Mucosa of rectum (tissue), 2 donors: ENCODE results near the gene NSUN4.

Source experiments
- H3K27ac ChIP-seq, 2 donors: one replicate each; pipeline ENCODE4 v1.7.0; 2013; ENCODE audit warnings: inconsistent platforms in 2 of 2, low read depth in 2 of 2, low read length in 2 of 2
- H3K27me3 ChIP-seq, 2 donors: one replicate each; pipeline ENCODE4 v1.7.0; 2013; ENCODE audit warnings: low read length in 2 of 2; ENCODE audit not compliant: control insufficient read depth in 2 of 2, insufficient read depth in 2 of 2
- H3K36me3 ChIP-seq, 2 donors: one replicate each; pipeline ENCODE4 v1.7.0; 2013; ENCODE audit warnings: low read length in 2 of 2; ENCODE audit not compliant: control insufficient read depth in 2 of 2, insufficient read depth in 2 of 2
- H3K4me1 ChIP-seq, 2 donors: one replicate each; pipeline ENCODE4 v1.7.0; 2013; ENCODE audit warnings: low read length in 2 of 2, mild to moderate bottlenecking in 1 of 2; ENCODE audit not compliant: control insufficient read depth in 2 of 2, insufficient read depth in 2 of 2
- H3K4me3 ChIP-seq, 2 donors: one replicate each; pipeline ENCODE4 v1.7.0; 2013; ENCODE audit warnings: low read length in 2 of 2
- H3K9ac ChIP-seq, 2 donors: one replicate each; pipeline ENCODE4 v1.7.0; 2013; ENCODE audit warnings: low read length in 2 of 2, low read depth in 1 of 2, mild to moderate bottlenecking in 1 of 2
- H3K9me3 ChIP-seq, 2 donors: one replicate each; pipeline ENCODE4 v1.7.0; 2013; ENCODE audit warnings: low read length in 2 of 2; ENCODE audit not compliant: control insufficient read depth in 2 of 2
- donor health status: healthy.
- donor health status: Normal muscosa, but diverticular disease.

Gene NSUN4

DNA sequence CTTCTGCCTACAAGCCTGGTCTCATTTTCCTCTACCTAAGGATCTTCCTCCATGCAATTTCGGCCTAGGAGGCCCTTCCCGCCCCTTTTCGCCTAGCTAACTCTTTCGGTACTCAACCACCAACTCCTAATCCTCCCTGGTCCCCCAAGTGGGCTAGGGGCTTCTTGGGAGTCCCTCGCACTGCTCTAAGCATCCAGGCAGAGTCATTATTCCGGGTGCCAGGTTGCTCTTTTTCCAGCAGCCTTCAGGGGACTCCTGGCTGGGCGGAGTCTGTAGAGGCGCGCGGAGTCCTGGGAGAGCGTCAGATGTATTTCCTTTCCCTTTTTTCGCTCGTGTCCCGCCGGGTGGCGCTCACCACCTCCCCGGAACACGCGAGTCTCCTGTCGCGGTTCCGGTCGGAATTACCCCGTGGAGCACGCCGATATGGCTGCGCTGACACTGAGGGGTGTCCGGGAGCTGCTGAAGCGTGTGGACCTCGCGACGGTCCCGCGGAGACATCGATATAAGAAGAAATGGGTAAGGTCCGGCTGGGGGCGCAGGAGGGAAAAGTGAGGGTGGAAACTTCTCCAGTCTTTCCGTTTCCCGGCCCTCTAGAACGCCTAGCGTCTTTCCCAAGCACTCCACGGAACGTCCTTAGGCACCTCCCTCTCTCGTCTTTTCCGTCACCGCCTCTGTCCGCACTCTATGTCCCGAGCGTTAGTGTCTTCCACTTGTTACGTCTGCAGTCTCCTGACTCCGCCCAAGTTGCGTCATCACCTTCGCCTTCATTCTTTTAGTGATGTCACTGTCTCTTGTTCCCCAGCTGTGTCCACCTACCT is at the start of gene NSUN4:
TSS of gene NSUN4 (plus strand) at position 404 of the 818 bp plus-strand sequence. CDS start at position 424, 20 bp downstream.
- H3K9me3 ChIP-seq: no peaks in the 10 kb centered on the region
- peak within 1 kb of the TSS; percentile 94 to 97 for H3K27ac ChIP-seq
- peak within 1 kb of the TSS; percentile 92 to 94 for H3K4me3 ChIP-seq
- H3K36me3 ChIP-seq: peaks cover 13 to 20% of the 10 kb centered on the region in 2 donors
- peaks cover 4 to 9% of the 10 kb centered on the region in 2 donors for H3K4me1 ChIP-seq
- H3K9ac ChIP-seq: peak within 1 kb of the TSS; percentile 83 to 99
- H3K27me3 ChIP-seq: no peaks in the 10 kb centered on the region

DNA sequence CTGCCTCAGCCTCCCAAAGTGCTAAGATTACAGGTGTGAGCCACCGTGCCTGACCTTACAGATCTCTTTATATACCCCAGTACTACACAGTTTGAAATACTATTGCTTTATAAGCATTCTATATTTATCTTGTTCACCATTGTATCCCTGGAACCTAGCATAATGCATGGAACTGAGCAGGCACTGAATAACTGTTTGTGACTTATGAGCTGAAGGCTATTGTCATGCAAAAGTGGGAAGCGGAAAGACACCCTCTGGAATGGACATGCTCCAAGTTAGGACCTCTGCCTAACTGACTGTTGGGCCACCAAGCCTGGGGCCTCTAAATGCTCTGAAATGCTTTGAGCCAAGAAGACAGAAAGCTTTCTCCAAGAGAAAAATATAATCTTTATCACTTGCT is 45.3 kb upstream of the NSUN4 start:
- H3K9ac ChIP-seq: no peak overlapping the region

DNA sequence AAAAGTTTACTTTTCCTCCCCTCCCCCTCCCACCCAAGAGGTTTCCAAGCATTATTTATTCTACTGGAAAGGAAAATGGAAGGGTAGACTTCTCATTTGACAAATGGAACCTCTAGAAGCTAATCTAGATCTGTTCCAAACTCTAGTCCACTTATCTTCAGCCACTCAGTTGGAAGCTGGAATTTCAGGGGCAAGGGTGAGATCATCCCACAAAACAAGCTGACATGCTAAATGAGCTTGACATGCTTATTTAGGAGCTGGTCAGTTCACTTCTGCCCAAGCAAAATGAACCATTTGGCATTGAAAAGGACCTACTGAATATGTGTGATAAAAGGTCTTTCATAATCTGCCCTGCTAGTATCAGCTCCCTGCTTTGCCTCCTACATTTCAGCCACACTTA is 42.2 kb upstream of the NSUN4 start:
- no peak overlapping the region for H3K4me3 ChIP-seq
- no peaks in the 10 kb centered on the region for H3K9me3 ChIP-seq
- peaks cover 12 to 16% of the 10 kb centered on the region in 2 donors for H3K4me1 ChIP-seq
- H3K36me3 ChIP-seq: peaks cover 23 to 29% of the 10 kb centered on the region in 2 donors
- no peak overlapping the region for H3K9ac ChIP-seq
- no peak overlapping the region for H3K27ac ChIP-seq
- no peaks in the 10 kb centered on the region for H3K27me3 ChIP-seq

More for the DNA sequence above, 45.3 kb upstream of the NSUN4 start:
- peaks cover 23 to 29% of the 10 kb centered on the region in 2 donors for H3K36me3 ChIP-seq
- no peaks in the 10 kb centered on the region for H3K9me3 ChIP-seq
- no peak overlapping the region for H3K27ac ChIP-seq
- no peaks in the 10 kb centered on the region for H3K27me3 ChIP-seq
- peaks cover 0 to under 1% of the 10 kb centered on the region in 2 donors for H3K4me1 ChIP-seq
- no peak overlapping the region for H3K4me3 ChIP-seq

DNA sequence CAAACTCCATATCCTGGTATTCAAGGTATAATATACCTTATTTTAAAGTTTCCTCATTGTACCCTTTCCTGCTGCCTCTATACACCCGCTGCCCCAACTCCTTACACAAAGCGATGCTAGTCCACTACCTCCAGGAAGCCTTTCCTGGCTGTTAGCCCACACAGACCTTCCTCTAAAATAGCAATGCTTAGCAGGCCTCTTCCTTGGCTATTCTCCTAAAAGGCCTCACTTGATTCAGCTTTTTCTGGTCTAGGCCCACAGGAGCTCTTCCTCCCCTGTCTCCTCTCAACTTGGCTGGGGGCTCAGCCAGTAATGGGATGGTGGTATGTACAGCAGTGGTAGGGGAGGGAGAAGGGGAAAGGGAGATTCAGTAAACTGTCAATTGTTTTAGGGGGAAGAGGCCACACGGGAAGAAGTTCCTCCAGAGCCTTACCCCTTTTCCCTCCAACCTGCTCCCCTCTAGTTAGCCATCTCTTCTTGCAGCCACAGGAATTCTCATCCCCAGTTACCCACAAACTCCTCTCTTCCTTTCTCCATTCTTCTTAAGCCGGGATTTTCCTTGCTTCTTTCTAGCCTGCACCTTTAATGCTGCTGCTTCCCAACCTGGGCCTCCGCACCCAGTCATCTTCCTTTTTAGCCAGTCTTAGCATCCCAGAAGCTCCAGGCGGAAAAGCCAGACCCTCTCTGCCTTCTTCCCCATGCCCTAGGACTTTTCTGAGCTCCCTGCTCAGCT is 39.8 kb upstream of the NSUN4 start:
- H3K4me3 ChIP-seq: peak overlapping the region; percentile 97 to 98
- H3K4me1 ChIP-seq: peaks cover 14 to 21% of the 10 kb centered on the region in 2 donors
- H3K9me3 ChIP-seq: no peaks in the 10 kb centered on the region
- peak overlapping the region; percentile 91 to 94 for H3K9ac ChIP-seq
- H3K27me3 ChIP-seq: no peaks in the 10 kb centered on the region
- peak overlapping the region in 1 of 2 donors; percentile 96 for H3K27ac ChIP-seq
- H3K36me3 ChIP-seq: peaks cover 17 to 18% of the 10 kb centered on the region in 2 donors

DNA sequence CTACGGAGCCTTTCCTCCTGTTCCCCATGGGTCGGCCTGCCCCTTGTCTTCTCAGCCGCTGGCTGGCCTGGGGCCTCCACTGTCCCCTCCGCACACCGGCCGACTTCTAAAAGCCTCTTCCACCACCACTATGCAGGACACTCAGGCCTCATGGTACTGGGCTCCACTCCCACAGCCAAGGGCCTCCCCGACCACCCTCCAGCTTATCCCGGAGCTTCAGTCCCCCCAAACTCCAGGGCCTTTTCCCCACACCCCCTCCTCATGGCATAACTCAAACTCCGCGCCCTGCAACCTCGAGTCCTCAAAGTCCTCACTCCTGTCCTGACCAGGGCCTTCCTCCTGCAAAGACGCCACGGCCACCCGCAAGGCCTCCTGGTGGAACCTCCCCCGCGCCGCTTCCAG is 39.2 kb upstream of the NSUN4 start:
- Histone ChIP-seq H3K9me3 (no peaks in the 10 kb centered on the region), H3K27ac (peak overlapping the region; percentile 94 to 96), H3K4me3 (peak overlapping the region; percentile 97 to 98), H3K4me1 (peaks cover 14 to 21% of the 10 kb centered on the region in 2 donors), H3K36me3 (peaks cover 16% of the 10 kb centered on the region in 2 donors), H3K27me3 (no peaks in the 10 kb centered on the region), H3K9ac (peak overlapping the region; percentile 91 to 94)

DNA sequence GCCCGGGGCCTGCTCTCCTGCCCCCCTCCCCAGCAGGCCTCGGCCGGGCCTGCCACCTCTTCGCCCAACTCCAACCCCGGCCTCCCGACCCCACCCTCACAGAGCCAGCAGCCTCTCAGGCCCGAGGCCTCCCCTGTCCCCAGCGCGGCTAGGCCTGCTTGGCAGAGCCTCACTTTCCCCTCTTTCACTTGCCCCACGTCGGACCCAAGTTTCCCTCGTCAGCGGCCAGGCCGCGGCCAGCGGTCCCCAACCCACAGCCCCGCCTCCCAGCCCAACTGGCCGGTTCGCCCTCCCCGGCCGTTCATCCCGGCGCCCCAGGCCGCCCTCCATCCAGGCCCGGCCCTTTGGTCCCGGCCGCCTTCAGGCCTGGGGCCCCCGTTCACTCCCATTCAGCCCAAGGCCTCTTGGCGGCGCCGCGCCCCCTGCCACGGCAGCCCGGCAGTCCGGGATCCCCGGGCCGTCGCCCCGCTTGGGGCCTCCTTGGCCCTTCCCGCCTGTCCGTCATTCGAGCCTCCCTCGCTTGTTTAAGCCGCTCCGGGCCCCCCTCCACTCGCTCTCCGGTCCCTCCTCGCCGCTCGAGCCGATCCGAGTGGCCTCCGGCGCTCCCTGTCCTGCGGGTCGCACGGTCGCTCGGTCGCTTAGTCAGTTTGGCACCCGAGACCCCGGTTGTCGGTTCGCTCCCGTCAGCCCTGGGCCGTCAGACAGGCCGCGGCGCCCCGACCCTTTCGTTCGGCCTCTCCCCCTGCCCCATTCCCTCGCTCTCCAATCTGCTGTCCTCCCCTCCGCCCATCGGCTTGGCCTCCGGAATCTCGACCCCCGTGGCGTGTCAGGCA is 38.6 kb upstream of the NSUN4 start:
- Histone ChIP-seq H3K4me3 (peak overlapping the region; percentile 97 to 98), H3K9ac (peak overlapping the region; percentile 91 to 94), H3K36me3 (peaks cover 10 to 13% of the 10 kb centered on the region in 2 donors), H3K27ac (peak overlapping the region; percentile 94 to 96), H3K27me3 (no peaks in the 10 kb centered on the region), H3K4me1 (peaks cover 14 to 25% of the 10 kb centered on the region in 2 donors), H3K9me3 (no peaks in the 10 kb centered on the region)

DNA sequence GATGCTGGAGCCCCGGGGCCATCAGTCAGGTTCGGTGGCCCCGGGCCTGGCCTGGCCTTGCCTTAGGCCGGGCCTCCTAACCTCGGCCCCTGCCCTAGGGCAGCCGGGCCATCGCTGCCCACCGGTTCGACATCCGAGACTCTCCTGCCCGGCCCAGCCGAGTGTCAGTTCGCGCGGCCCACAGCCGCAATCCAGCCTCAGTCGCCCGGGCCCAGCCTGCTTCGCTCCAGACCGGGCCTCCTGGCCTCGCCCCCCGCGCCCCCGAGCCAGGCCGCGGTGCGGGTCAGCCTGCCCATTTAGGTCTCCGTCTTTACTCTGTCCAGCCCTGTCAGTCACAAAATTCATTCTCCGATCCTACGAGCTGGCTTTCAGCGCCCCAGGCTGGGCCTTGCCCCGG is 38.0 kb upstream of the NSUN4 start:
- Histone ChIP-seq H3K27me3 (no peaks in the 10 kb centered on the region), H3K4me1 (peaks cover 14 to 28% of the 10 kb centered on the region in 2 donors), H3K9me3 (no peaks in the 10 kb centered on the region), H3K36me3 (peaks cover 6 to 7% of the 10 kb centered on the region in 2 donors), H3K9ac (peak overlapping the region; percentile 91 to 94), H3K4me3 (peak overlapping the region; percentile 97 to 98), H3K27ac (peak overlapping the region; percentile 94 to 96)

DNA sequence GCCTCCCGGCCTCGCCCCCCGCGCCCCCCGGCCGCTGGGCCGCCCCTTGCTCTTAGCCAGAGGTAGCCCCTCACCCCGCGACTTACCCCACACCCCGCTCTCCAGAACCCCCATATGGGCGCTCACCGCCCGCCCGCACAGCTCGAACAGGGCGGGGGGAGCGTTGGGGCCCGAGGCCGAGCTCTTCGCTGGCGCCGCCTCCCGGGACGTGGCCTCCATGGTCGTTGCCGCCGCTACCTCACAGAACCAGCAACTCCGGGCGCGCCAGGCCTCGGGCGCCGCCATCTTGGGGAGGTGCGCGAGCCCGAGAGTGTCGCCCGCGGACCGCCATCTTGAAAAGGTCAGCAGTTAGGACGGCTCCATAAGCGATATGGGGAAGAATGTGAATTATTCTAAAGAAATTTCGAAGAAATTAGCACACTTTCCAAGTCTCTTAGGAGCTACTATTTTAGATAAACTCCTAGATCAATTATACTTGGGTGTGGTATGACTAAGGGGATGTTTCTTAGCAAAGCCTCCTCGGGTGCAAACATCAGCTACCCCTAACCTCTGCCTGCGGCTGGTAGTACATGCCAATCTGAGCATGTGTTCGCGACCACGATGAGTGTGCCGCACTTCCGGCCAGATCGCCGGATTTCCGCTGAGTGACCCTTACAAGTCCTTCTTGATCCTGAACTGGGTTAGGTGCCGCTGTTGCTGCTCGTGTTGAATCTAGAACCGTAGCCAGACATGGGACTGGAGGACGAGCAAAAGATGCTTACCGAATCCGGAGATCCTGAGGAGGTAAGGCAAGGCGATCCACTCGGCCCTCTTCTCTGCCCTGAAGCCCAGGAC is 37.4 kb upstream of the NSUN4 start, which contains the start of the genes LRRC41 and UQCRH:
TSS of gene LRRC41 (minus strand) at position 579 of the 834 bp plus-strand sequence. CDS start at position 285, 294 bp downstream.
TSS of gene UQCRH (plus strand) at position 661 of the 834 bp plus-strand sequence. CDS start at position 730, 69 bp downstream.
- Histone ChIP-seq H3K36me3 (peaks cover 3 to 4% of the 10 kb centered on the region in 2 donors), H3K9me3 (no peaks in the 10 kb centered on the region), H3K27ac (peak within 1 kb of the TSS; percentile 94 to 96), H3K4me3 (peak within 1 kb of the TSS; percentile 97 to 98), H3K4me1 (peaks cover 14 to 28% of the 10 kb centered on the region in 2 donors), H3K27me3 (no peaks in the 10 kb centered on the region), H3K9ac (peak within 1 kb of the TSS; percentile 94 to 100)

DNA sequence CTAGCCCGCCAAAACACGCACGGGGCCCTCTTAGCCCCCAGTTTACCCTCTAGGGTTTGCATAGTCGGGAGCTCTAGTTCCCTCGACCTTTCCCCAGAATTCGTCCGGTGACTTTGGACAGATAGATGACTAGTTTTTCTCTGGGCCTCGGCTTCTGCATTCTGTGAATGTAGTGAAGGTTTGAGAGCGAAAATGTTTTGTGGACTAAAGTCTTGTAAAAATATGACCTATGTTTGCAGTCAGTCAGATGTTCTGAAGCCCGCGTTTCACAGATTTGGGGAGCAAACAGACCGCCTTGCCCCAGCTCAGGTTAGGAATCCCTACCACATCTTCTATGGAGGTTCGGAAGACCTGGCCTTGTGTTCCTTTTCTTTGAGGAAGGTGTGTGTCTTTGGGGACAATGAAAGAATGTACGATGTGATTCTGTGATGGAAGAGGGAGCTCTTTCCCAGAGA is 36.7 kb upstream of the NSUN4 start:
- Histone ChIP-seq H3K9me3 (no peaks in the 10 kb centered on the region), H3K27ac (peak overlapping the region; percentile 94 to 96), H3K27me3 (no peaks in the 10 kb centered on the region), H3K36me3 (peaks cover 4 to 6% of the 10 kb centered on the region in 2 donors), H3K4me1 (peaks cover 14 to 28% of the 10 kb centered on the region in 2 donors), H3K9ac (peak overlapping the region; percentile 94 to 100), H3K4me3 (peak overlapping the region; percentile 97 to 98)
